Activated naive CD8-positive, alpha-beta T cell treated with anti-CD3 and anti-CD28 coated beads for 36 hours (primary cell): ENCODE results near the gene HRH3. TPM values are rescaled to one million over a fixed set of nuclear protein-coding genes. Genes with fewer than 3 reads are reported as not detected.

Experiments used
- DNase-seq: peaks from one replicate; pipeline ENCODE4 v3.0.0; 2021
- H3K27ac Mint-ChIP-seq: one replicate; pipeline ENCODE4 v1.8.0; 2022; ENCODE audit warnings: mild to moderate bottlenecking, moderate library complexity, mixed read lengths
- H3K27me3 Mint-ChIP-seq: one replicate; pipeline ENCODE4 v1.8.0; 2022; ENCODE audit warnings: mild to moderate bottlenecking, mixed read lengths
- H3K36me3 Mint-ChIP-seq: one replicate; pipeline ENCODE4 v1.8.0; 2021; ENCODE audit warnings: mild to moderate bottlenecking, mixed read lengths
- H3K4me1 Mint-ChIP-seq: one replicate; pipeline ENCODE4 v1.8.0; 2021; ENCODE audit warnings: mixed read lengths
- H3K4me3 Mint-ChIP-seq: one replicate; pipeline ENCODE4 v1.8.0; 2022; ENCODE audit warnings: mild to moderate bottlenecking, moderate library complexity, mixed read lengths
- H3K9me3 Mint-ChIP-seq: one replicate; pipeline ENCODE4 v1.8.0; 2022; ENCODE audit warnings: mixed read lengths
- total RNA-seq, 2 experiments: library from RNA; stranded (reverse); gene quantifications; one replicate each; pipeline ENCODE4 v1.2.3, GENCODE V29; 2021

Gene HRH3
- total RNA-seq, 2 experiments from 2014 or later, result not detected

DNA sequence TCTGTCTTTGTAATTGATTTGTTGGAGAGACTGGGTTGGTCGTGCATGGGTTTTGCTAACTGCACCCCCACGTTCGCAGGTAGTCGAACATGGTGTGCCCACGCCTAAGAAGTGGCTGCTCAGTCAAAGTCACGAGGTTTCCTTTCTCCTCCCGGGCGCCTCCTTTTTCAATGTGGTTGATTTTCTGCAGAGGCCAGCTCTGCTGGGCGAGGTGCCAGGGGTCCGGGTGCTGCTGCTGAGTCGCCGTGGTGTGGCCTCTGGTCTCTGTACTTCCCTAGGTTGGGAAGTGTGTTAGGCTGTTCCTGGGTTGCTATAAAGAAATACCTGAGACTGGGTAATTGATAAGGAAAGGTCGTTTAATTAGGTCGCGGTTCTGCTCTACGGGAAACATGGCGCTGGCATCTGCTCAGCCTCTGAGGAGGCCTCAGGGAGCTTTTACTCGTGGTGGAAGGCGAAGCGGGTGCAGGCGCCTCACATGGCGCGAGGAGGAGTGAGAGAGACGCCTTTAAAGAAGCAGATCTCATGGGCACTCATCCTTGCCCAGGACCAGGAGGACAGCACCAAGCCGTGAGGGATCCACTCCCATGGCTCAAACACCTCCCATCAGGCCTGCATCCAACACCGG, 32.4 kb upstream of the HRH3 start:
- Mint-ChIP-seq H3K36me3 (peaks cover 1% of the 10 kb centered on the region), H3K27ac (no peak overlapping the region), H3K4me3 (no peak overlapping the region), H3K9me3 (no peaks in the 10 kb centered on the region), H3K4me1 (peaks cover 10% of the 10 kb centered on the region), H3K27me3 (no peaks in the 10 kb centered on the region)
- no peak for DNase-seq

DNA sequence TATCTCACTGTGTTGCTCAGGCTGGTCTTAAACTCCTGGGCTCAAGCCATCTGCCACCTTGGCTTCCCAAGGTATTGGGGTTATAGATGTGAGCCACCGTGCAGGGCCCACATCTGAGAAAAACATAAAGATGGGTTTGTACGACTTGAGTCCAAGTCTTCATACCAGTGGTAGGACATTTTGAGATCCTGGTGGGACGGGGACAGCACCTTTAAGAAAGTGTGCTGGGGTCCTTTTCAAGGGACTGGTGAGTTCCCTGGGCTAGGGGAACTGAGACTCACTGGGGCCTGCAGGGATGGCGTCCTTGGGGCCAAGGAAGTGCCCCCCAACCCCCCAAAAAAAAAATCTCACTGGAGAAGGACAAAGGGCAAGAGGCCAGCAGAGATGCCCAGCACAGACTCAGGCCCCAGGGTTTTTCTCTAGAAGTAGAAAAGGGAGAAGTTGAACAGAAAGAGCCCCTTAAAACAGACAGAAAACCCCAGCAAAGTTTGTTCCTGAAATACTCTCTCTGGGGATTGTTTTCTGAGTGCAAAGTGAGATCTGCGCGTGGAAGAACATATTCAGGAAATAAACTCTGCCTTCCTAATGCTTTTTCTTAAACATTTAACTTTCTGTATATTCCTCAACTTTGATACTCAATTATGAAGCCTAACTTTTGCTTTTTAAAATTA, 28.9 kb upstream of the HRH3 start:
- H3K4me3 Mint-ChIP-seq, result no peak overlapping the region
- H3K27ac Mint-ChIP-seq, result no peak overlapping the region
- H3K9me3 Mint-ChIP-seq, result no peaks in the 10 kb centered on the region
- no peak for DNase-seq
- H3K36me3 Mint-ChIP-seq, result peaks cover 1% of the 10 kb centered on the region
- peaks cover 17% of the 10 kb centered on the region for H3K4me1 Mint-ChIP-seq
- H3K27me3 Mint-ChIP-seq, result no peaks in the 10 kb centered on the region

DNA sequence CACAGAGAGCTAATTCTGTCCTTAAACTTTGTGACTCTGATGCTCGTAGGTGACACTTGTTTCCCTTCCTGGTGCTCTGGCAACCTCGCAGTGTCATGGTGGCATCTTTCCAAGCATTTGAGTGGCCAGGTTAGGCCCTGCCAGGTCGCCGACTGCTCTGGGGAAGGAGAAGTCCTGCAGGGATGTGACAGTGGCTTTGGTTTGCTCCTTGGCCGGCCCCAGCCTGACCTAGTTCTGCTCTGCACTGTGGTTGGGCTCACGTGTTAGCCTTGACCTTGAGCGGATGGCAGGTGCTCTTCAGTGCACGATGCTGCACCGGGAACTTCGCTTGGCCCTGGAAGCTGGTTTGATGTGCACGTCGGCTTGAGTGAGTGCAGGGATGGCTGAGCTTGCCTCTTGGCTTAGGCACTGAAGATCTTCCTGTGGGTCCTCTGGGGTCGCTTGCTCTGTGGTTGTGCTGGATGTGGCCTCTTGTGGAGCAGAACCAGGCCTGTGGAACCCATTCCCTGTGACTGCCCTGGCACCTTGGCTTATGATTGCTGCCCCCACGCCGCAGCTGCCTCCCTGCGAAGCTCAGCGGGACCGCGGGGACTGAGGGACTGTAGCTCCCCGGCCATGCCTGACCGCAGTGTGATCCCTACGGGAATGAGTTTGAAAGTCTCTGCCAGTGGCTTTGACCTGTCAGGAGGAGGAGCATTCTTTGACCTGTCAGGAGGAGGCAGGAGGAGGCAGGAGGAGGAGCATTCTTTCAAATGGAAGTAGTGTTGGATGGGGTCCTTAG, 27.0 kb upstream of the HRH3 start:
- Mint-ChIP-seq H3K27ac (no peak overlapping the region), H3K4me1 (peaks cover 22% of the 10 kb centered on the region), H3K9me3 (no peaks in the 10 kb centered on the region), H3K36me3 (no peaks in the 10 kb centered on the region), H3K27me3 (no peaks in the 10 kb centered on the region), H3K4me3 (no peak overlapping the region)
- DNase-seq, result no peak

DNA sequence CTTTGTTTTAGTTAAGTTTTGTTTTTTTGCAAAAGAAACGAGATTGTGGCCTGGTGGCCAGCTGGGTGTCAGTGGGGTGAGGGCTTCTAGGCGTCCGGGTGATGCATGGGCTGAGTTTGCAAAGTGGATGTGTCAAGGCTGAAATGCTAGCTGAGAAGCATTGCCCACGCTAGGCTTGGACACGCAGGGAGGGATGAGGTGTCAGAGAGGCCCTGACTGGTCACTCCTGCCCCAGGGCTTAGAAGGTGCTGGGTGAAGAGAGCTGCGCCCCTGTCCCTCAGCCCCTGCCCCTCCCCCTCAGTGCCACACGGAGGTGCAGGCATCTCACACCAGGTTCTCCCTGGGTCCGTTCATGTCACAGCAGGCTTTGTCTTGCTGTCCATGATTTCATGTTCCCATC, 26.4 kb upstream of the HRH3 start:
- Mint-ChIP-seq H3K36me3 (no peaks in the 10 kb centered on the region), H3K27me3 (no peaks in the 10 kb centered on the region), H3K4me1 (peaks cover 28% of the 10 kb centered on the region), H3K4me3 (no peak overlapping the region), H3K9me3 (no peaks in the 10 kb centered on the region), H3K27ac (no peak overlapping the region)
- DNase-seq, result no peak

DNA sequence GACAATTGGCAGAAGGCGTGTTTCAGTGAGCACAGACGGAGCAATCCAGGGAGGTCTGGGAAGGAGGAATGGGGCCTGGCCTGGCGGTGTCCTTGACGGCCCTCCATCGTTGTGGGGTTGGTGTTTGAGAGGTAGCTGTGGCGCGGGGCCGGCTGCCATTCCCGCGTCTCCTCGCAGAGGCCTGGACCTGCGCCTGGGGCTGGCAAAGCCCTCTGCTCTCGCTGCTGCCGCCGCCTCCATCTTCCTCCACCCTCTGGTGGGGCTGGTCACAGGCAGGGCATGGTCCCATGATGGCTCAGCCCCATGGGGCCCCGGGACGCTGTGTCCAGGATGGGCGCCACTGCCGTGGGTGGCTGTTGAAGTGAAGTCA, 25.8 kb upstream of the HRH3 start:
- Mint-ChIP-seq H3K4me3 (no peak overlapping the region), H3K27ac (no peak overlapping the region), H3K9me3 (no peaks in the 10 kb centered on the region), H3K4me1 (peaks cover 29% of the 10 kb centered on the region), H3K36me3 (no peaks in the 10 kb centered on the region), H3K27me3 (no peaks in the 10 kb centered on the region)
- no peak for DNase-seq

DNA sequence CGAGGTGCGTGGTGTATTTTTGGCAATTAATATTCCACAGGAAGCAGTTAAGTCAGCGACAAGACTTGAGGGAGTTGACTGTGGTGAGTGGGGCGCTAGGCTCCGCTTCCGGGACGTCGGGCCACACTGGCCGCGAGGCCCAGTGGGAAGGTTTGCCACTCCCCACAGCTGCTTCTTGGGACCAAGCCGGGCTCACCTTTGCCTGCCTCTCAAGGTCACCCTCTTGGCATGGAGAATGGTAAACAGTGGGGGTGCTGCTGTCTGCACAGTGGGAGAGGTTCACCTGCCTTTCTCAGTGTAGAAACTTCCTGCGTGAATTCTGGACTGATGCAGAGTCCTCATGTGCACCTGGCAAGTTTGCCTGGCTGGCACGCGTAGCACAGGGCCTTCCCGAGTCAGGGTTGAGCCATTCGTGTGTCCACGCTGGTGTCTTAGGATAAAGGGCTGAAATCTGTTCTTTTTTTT, 24.6 kb upstream of the HRH3 start:
- H3K4me1 Mint-ChIP-seq, result peaks cover 32% of the 10 kb centered on the region
- no peaks in the 10 kb centered on the region for H3K36me3 Mint-ChIP-seq
- H3K27me3 Mint-ChIP-seq, result no peaks in the 10 kb centered on the region
- H3K27ac Mint-ChIP-seq, result peak overlapping the region; percentile 29
- H3K4me3 Mint-ChIP-seq, result no peak overlapping the region
- no peak for DNase-seq
- H3K9me3 Mint-ChIP-seq, result no peaks in the 10 kb centered on the region

DNA sequence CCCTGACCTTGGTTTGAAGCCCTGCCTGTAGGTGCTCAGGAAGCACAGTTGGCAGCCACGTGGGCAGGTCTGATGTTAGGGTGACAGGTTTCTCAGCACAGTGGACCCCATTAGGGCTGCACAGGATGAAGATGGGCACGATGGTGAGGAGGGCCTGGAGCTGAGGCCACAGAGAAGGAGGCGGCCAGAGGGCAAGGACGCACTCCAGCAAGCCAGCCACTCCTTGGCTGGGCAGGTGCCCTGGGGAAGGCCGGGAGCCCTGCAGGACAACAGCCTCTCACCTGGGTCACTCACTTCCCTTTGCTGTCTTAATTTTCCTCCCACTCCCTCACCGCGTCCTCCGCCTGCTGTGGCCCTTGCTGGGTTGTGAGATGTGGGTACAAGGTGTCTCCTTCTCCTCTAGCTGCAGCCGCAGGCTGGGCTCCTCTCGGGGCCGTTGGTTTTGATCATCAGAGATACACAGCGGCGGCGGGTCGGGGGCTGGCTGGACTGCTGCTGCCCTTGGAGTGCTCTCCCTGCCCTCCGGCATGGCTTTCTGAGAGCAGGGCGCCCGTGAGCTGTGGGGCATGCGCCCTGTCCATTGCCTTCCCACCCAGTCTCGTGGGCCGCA, 23.9 kb upstream of the HRH3 start:
- no peak for DNase-seq
- Mint-ChIP-seq H3K36me3 (no peaks in the 10 kb centered on the region), H3K27me3 (no peaks in the 10 kb centered on the region), H3K4me1 (peaks cover 37% of the 10 kb centered on the region), H3K4me3 (no peak overlapping the region), H3K9me3 (no peaks in the 10 kb centered on the region), H3K27ac (no peak overlapping the region)

DNA sequence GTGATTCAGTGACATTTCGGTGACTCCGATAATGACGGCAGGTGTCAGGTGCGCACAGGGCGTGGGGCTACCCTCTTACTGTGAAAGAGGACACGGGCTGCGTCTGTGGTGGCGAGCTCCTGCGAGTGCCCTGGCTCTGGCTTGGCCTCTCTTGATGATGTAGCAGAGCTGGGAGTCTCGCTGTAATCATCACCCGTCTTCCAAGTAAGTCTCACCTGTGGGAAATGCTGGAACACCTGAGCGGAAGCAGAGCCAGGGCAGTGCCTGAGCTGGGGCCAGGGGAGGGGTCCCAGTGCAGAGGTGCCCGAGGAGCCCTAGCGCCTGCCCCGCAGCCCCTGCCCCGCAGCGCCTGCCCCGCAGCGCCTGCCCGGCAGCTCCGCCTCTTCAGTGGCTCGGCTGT, 23.0 kb upstream of the HRH3 start:
- H3K27ac Mint-ChIP-seq, result no peak overlapping the region
- H3K4me3 Mint-ChIP-seq, result no peak overlapping the region
- peaks cover 38% of the 10 kb centered on the region for H3K4me1 Mint-ChIP-seq
- DNase-seq, result no peak
- no peaks in the 10 kb centered on the region for H3K9me3 Mint-ChIP-seq
- no peaks in the 10 kb centered on the region for H3K36me3 Mint-ChIP-seq
- H3K27me3 Mint-ChIP-seq, result no peaks in the 10 kb centered on the region

DNA sequence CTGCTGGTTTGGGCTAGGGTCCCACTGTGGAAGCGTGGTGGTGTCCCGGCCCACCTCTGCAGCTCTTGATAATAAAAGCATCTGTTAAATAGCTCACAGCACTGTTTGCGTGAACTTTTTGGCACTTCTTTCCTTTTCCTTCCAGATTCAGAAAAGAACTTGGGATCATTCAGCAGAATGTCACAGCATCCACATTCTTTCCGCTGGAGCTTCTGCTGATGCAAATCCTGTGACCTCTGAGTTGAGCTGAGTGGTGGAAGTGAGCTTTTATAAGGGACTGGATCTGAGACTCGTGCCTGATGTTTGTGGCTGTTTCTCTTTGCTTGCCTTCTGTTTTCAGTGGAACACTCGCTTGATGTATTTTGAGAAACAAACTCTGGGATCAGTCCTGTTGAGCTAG, 22.1 kb upstream of the HRH3 start:
- Mint-ChIP-seq H3K36me3 (no peaks in the 10 kb centered on the region), H3K9me3 (no peaks in the 10 kb centered on the region), H3K27me3 (no peaks in the 10 kb centered on the region), H3K4me1 (peaks cover 42% of the 10 kb centered on the region), H3K27ac (no peak overlapping the region), H3K4me3 (no peak overlapping the region)
- DNase-seq, result no peak

DNA sequence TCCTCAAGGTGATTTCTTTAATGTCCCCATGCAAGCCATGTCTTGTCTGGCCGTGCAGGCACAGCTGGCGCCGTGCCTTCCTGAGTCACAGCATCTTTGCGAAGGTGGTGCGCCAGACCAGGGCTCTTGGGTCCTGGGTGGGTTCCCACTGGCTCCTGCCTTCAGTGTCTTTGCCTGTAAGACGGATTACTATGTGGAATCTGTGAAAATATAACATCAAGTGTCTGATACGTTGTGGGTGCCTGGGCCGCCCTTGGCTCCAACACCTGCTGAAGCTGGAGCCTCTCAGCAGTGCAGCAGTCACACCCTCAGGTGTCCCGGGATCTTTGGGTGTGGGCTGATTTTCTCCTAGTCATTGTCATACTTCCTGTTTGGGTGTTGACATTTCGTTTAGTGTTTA, 21.4 kb upstream of the HRH3 start:
- Mint-ChIP-seq H3K4me1 (peaks cover 37% of the 10 kb centered on the region), H3K27me3 (no peaks in the 10 kb centered on the region), H3K9me3 (no peaks in the 10 kb centered on the region), H3K4me3 (no peak overlapping the region), H3K27ac (peak overlapping the region; percentile 3), H3K36me3 (no peaks in the 10 kb centered on the region)
- DNase-seq, result no peak

DNA sequence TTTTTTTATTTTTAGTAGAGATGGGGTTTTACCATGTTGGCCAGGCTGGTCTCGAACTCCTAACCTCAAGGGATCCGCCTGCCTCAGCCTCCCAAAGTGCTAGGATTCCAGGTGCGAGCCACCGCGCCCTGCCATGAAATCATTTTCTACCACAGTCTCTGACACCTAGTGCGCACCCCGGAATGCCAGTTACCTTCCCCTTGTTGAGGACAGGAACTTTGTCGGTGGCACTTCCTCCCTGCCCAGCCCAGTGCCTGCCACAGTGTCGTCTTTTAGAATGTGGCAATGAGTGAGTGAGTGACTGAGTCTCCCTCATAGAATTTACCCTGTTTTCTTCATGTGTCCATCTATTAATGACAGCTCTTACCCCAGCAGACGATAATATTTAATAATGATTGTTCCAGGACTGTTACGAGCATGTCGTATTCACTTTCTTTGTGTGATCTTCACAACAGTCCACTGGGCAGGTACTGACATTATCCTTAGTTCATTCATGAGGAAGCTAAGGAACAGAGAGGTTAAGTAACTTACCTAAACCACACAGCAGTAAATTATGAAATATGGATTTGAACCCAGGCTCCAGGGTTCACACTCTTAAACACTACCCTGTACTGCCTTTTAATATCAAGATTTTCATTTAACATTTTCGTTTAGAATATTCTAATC, 20.1 kb upstream of the HRH3 start:
- H3K36me3 Mint-ChIP-seq, result no peaks in the 10 kb centered on the region
- H3K9me3 Mint-ChIP-seq, result no peaks in the 10 kb centered on the region
- no peak for DNase-seq
- H3K27ac Mint-ChIP-seq, result no peak overlapping the region
- H3K27me3 Mint-ChIP-seq, result no peaks in the 10 kb centered on the region
- H3K4me3 Mint-ChIP-seq, result peak overlapping the region; percentile 16
- peaks cover 35% of the 10 kb centered on the region for H3K4me1 Mint-ChIP-seq

DNA sequence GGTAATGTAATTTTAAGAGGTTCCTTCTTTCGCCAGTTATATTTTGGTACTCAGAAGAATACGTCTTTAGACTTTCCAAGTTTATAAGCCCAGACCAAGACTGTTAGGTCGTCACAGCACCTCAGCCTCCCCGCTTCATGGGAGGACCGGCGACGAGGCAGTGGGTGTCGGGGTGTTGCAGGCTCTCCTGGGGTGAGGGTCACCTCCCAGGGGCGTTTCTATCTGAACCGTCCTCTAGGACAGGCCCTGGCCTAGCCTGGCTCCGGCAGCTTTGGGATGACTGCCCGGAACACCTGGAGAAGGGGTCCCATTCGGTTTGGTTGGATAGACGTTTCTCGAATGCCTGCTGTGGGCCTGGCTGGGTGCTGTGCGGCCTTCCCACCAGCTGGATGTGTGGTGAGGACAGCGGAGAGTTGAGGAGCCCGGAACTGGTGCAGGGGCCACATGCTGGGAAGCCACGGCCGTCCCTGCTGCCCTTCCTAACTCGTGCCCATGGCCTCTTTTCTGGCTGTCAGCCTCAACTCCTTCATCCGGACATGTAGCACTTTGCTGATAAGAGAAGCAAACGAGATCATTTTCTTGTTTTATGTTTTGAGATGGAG, 19.3 kb upstream of the HRH3 start:
- peak overlapping the region; percentile 65 for H3K27ac Mint-ChIP-seq
- peaks cover 33% of the 10 kb centered on the region for H3K4me1 Mint-ChIP-seq

DNA sequence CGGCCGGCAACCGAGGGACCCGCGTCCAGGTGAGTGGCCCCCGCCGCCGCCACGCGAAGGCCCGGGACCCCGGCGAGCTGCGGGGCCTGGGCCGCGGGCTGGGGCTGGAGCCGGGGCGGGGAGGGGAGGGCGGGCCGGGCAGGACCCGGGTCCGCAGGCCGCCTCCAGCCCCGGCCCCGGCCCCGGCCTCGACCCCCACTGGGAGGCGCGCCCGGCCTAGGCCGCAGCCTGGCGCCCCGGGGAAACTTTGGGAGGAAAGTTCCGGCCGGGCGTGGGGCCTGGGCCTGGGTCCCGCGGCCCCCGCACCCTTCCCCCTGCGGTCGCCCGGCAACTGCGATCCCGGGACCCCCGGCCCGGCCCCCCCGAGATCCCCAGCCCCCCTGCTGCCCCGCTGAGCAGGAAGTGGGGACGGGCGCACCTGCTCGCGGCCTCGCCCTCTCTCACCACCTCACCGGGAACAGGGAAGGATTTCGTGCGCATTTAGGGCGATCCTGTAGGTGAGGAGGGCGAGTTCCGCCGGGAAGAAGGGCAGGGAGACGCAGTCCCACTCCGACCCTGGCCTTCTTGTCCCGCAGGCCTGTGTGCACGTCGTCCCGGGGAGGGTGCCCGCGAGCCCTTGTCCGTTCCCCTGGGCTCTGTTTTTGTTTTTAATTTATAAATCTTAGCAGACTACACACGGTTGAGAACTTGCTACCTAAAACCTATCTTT, 18.6 kb upstream of the HRH3 start:
- Mint-ChIP-seq H3K36me3 (no peaks in the 10 kb centered on the region), H3K27me3 (peaks cover 5% of the 10 kb centered on the region), H3K4me3 (peak overlapping the region; percentile 78), H3K27ac (peak overlapping the region; percentile 65), H3K4me1 (peaks cover 29% of the 10 kb centered on the region), H3K9me3 (no peaks in the 10 kb centered on the region)
- DNase-seq, result no peak

More for the DNA sequence above, 19.3 kb upstream of the HRH3 start:
- Mint-ChIP-seq H3K4me3 (peak overlapping the region; percentile 78), H3K36me3 (no peaks in the 10 kb centered on the region), H3K9me3 (no peaks in the 10 kb centered on the region), H3K27me3 (peaks cover 5% of the 10 kb centered on the region)
- DNase-seq, result no peak
